K562 (cell line): ENCODE measurements around the gene MDK. TPM values are rescaled to one million over a fixed set of nuclear protein-coding genes. Genes with fewer than 3 reads are reported as not detected.
A peak's percentile ranks its signal among the peaks of the same experiment; 100 is the strongest.

Experiments
- GTF2F1 ChIP-seq: IDR thresholded peaks from 2 replicates; pipeline ENCODE4 v1.6.1; 2011; ENCODE audit warnings: low read depth, low read length, improper control_type of control experiment
- MITF ChIP-seq: IDR thresholded peaks from 2 replicates; pipeline ENCODE4 v1.6.1; 2014; ENCODE audit warnings: antibody characterized with exemption
- MNT ChIP-seq, 2 experiments: fragments of 450-650 bp; conservative IDR thresholded peaks; 2 replicates each; pipeline ENCODE4 v1.6.1; 2017; ENCODE audit warnings: mild to moderate bottlenecking in 2 of 2, moderate library complexity in 2 of 2
- NCOR1 ChIP-seq: fragments of 450-650 bp; IDR thresholded peaks from 2 replicates; pipeline ENCODE4 v1.6.1; 2016; ENCODE audit warnings: mild to moderate bottlenecking, moderate library complexity
- NFXL1 ChIP-seq: fragments of 450-650 bp; formaldehyde crosslinking; IDR thresholded peaks from 2 replicates; pipeline ENCODE4 v1.4.0; 2021; ENCODE audit warnings: mild to moderate bottlenecking
- PHTF2 ChIP-seq: fragments of 250-450 bp; sonication (Bioruptor Pico); IDR thresholded peaks from 2 replicates; pipeline ENCODE4 v1.5.0; 2021; ENCODE audit warnings: mild to moderate bottlenecking
- RNF2 ChIP-seq: sonication (generic); IDR thresholded peaks from 2 replicates; pipeline ENCODE4 v1.6.1; 2016
- TAF1 ChIP-seq: IDR thresholded peaks from 2 replicates; pipeline ENCODE4 v1.6.1; 2011; ENCODE audit warnings: mild to moderate bottlenecking, low read length, moderate library complexity; ENCODE audit not compliant: insufficient read depth, control insufficient read depth, severe bottlenecking; ENCODE audit errors: extremely low read depth
- THRAP3 ChIP-seq: fragments of 450-650 bp; IDR thresholded peaks from 2 replicates; pipeline ENCODE4 v1.6.1; 2016; ENCODE audit warnings: mild to moderate bottlenecking, inconsistent platforms, borderline replicate concordance
- TRIM24 ChIP-seq, 2 experiments: fragments of 450-650 bp; IDR thresholded peaks; 2 replicates each; pipeline ENCODE4 v1.6.1; 2016
- ZC3H4 ChIP-seq: sonication (generic); formaldehyde crosslinking; IDR thresholded peaks from 2 replicates; pipeline ENCODE4 v1.9.0; 2021; ENCODE audit warnings: missing genetic modification reagents, borderline replicate concordance
- ZFX ChIP-seq: sonication (generic); formaldehyde crosslinking; IDR thresholded peaks from 2 replicates; pipeline ENCODE4 v1.8.0; 2022; ENCODE audit warnings: mild to moderate bottlenecking, missing genetic modification reagents, moderate library complexity
- ZNF354B ChIP-seq: fragments of 250-450 bp; sonication (Bioruptor Pico); IDR thresholded peaks from 2 replicates; pipeline ENCODE4 v1.4.0; 2020
- polyA plus RNA-seq, 8 experiments: library from polyadenylated mRNA; depleted of rRNA in 4 of 8; stranded (reverse) in 5 of 8; unstranded in 3 of 8; fragments of >200 nt; fragmentation: Nextera tagmentation in 2 of 8; fragmentation: Illumina TruSeq in 1 of 8; extraction: Ambion mirVana in 2 of 8; extraction: Trizol in 1 of 8; gene quantifications; 2 replicates each; pipeline versions ENCODE4 v1.2.1 to v1.2.3, GENCODE V29; 2011 to 2014; ENCODE audit warnings: inconsistent platforms in 1 of 8, missing spikeins in 1 of 8
- total RNA-seq, 7 experiments: library from RNA; depleted of rRNA in 6 of 7; stranded (reverse); fragments of >200 nt in 6 of 7; fragmentation: Illumina TruSeq in 2 of 7; extraction: Trizol in 2 of 7; gene quantifications; 2 replicates each; pipeline versions ENCODE4 v1.2.1 to v1.2.3, GENCODE V29; 2011 to 2021; ENCODE audit warnings: low replicate concordance in 1 of 7
- TF ChIP-seq, protein P1 (sequence below): sonication (generic); formaldehyde crosslinking; IDR thresholded peaks from 2 replicates; pipeline ENCODE4 v1.8.1; 2023; ENCODE audit warnings: mild to moderate bottlenecking, missing genetic modification reagents
- TF ChIP-seq, protein P2 (sequence below): fragments of 450-650 bp; IDR thresholded peaks from 2 replicates; pipeline ENCODE4 v1.7.1; 2018; ENCODE audit warnings: mild to moderate bottlenecking, low read depth; ENCODE audit not compliant: partially characterized antibody
- TF ChIP-seq, protein P3 (sequence below): fragments of 200-400 bp; formaldehyde crosslinking; IDR thresholded peaks from 2 replicates; pipeline ENCODE4 v1.6.1; 2017; ENCODE audit warnings: mild to moderate bottlenecking, low read depth, low read length, moderate library complexity

Gene MDK
- total and polyA plus RNA-seq, 9 of the 15 experiments (the other 6 are each of a cell fraction or from before 2014, with no cell fraction given), result 20.7 to 700 (median 350) TPM

DNA sequence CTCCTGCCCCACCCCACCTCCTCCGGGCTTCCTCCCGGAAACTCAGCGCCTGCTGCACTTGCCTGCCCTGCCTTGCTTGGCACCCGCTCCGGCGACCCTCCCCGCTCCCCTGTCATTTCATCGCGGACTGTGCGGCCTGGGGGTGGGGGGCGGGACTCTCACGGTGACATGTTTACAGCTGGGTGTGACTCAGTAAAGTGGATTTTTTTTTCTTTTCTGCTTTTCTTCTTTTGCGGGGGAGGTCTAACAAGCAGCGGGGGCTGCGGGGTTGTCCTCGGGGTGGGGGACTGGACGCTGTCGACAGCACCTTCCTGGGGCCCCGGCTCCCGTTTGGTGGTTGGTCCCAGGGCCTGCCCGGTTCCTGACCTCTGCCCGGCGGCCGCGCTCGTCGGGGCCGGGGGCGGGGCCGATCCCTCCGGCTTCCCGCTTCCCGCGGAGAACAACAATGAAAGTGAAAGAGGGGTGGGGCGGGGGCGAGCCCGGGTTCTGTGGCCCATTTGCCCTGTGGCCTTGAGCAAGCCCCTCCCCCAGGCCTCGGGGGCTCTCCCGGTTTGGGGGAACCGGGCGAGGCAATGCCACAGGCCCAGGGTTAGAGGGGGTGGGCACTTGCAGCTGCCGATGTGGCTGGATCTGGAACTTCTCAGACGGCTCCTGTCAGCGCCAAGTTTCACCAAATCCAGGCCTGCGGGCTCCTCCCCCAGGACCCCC, 975 bp upstream of the MDK start (continued):
- TF ChIP-seq, protein P1, sequence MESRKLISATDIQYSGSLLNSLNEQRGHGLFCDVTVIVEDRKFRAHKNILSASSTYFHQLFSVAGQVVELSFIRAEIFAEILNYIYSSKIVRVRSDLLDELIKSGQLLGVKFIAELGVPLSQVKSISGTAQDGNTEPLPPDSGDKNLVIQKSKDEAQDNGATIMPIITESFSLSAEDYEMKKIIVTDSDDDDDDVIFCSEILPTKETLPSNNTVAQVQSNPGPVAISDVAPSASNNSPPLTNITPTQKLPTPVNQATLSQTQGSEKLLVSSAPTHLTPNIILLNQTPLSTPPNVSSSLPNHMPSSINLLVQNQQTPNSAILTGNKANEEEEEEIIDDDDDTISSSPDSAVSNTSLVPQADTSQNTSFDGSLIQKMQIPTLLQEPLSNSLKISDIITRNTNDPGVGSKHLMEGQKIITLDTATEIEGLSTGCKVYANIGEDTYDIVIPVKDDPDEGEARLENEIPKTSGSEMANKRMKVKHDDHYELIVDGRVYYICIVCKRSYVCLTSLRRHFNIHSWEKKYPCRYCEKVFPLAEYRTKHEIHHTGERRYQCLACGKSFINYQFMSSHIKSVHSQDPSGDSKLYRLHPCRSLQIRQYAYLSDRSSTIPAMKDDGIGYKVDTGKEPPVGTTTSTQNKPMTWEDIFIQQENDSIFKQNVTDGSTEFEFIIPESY, result no peak
- no peak for TF ChIP-seq ZNF354B
- TF ChIP-seq PHTF2, result no peak
- 0 out of 2 replicates have a peak, but pooled peaks have one; percentile 8 for TF ChIP-seq MITF
- TF ChIP-seq TRIM24 (IDR thresholded peaks at IDR 0.05), result 0 out of 4 replicates have a peak, but pooled peaks of 1 of the 2 experiments have one; percentile 14
- TF ChIP-seq GTF2F1, result no peak
- TF ChIP-seq ZC3H4, result 0 out of 2 replicates have a peak, but pooled peaks have one; percentile 23
- peak; percentile 55 to 84; a peak in 3 of 4 replicates for TF ChIP-seq MNT (conservative IDR thresholded peaks at IDR 0.05)
- TF ChIP-seq ZFX (CRISPR knock-in tag), result peak; percentile 73
- TF ChIP-seq THRAP3, result no peak
- TF ChIP-seq, protein P2, sequence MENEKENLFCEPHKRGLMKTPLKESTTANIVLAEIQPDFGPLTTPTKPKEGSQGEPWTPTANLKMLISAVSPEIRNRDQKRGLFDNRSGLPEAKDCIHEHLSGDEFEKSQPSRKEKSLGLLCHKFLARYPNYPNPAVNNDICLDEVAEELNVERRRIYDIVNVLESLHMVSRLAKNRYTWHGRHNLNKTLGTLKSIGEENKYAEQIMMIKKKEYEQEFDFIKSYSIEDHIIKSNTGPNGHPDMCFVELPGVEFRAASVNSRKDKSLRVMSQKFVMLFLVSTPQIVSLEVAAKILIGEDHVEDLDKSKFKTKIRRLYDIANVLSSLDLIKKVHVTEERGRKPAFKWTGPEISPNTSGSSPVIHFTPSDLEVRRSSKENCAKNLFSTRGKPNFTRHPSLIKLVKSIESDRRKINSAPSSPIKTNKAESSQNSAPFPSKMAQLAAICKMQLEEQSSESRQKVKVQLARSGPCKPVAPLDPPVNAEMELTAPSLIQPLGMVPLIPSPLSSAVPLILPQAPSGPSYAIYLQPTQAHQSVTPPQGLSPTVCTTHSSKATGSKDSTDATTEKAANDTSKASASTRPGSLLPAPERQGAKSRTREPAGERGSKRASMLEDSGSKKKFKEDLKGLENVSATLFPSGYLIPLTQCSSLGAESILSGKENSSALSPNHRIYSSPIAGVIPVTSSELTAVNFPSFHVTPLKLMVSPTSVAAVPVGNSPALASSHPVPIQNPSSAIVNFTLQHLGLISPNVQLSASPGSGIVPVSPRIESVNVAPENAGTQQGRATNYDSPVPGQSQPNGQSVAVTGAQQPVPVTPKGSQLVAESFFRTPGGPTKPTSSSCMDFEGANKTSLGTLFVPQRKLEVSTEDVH, result no peak
- TF ChIP-seq, protein P3, sequence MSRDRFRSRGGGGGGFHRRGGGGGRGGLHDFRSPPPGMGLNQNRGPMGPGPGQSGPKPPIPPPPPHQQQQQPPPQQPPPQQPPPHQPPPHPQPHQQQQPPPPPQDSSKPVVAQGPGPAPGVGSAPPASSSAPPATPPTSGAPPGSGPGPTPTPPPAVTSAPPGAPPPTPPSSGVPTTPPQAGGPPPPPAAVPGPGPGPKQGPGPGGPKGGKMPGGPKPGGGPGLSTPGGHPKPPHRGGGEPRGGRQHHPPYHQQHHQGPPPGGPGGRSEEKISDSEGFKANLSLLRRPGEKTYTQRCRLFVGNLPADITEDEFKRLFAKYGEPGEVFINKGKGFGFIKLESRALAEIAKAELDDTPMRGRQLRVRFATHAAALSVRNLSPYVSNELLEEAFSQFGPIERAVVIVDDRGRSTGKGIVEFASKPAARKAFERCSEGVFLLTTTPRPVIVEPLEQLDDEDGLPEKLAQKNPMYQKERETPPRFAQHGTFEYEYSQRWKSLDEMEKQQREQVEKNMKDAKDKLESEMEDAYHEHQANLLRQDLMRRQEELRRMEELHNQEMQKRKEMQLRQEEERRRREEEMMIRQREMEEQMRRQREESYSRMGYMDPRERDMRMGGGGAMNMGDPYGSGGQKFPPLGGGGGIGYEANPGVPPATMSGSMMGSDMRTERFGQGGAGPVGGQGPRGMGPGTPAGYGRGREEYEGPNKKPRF, result no peak
- TF ChIP-seq TAF1, result no peak
- TF ChIP-seq RNF2, result no peak
- TF ChIP-seq NCOR1, result peak; percentile 59
- no peak for TF ChIP-seq NFXL1 (CRISPR knock-in tag)
